PFSK-1 (cell line): ENCODE results near the gene LIPC.

Experiments used
- POLR2AphosphoS5 ChIP-seq: IDR thresholded peaks from 2 replicates; pipeline ENCODE4 v1.6.1; 2012; ENCODE audit warnings: low read depth, mild to moderate bottlenecking, control low read depth, low read length, moderate library complexity
- REST ChIP-seq, 2 experiments: IDR thresholded peaks; 2 replicates each; pipeline versions ENCODE4 v1.6.1 to v1.8.0; 2011 to 2012; ENCODE audit warnings: low read depth in 2 of 2, low read length in 2 of 2, control low read depth in 1 of 2, inconsistent platforms in 1 of 2, mild to moderate bottlenecking in 1 of 2, moderate library complexity in 1 of 2; ENCODE audit not compliant: insufficient read depth in 1 of 2
- SIN3A ChIP-seq: IDR thresholded peaks from 2 replicates; pipeline ENCODE4 v1.6.1; 2012; ENCODE audit warnings: mild to moderate bottlenecking, low read length, moderate library complexity, borderline replicate concordance; ENCODE audit not compliant: insufficient read depth
- TAF1 ChIP-seq: IDR thresholded peaks from 2 replicates; pipeline ENCODE4 v1.6.1; 2012; ENCODE audit warnings: low read length, control low read depth, borderline replicate concordance; ENCODE audit not compliant: insufficient read depth

DNA sequence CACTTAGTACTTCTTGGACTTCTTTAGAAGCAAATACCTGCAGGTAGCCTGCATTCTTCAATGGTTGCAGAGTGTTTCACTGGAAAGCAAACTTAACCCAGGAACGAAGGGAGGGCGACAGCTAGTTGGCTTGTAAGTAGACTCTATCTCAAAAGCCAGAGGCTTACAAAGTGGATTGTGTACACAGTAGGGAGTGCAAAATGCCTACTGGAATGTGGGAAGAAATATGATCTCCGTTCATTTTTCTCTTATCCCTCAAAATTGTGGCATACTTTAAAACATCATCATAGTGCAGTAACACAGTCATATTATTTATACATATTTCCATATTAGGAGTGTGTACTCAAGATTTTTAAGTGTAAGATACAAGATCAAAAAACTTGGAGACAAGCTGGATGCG lies 155.7 kb downstream of the LIPC start:
- TF ChIP-seq REST (IDR thresholded peaks at IDR 0.05; ENCODE audit: insufficient read depth in 1 of 2, low read depth in 2 of 2, low read length in 2 of 2) (no peak), POLR2AphosphoS5 (no peak), TAF1 (no peak), SIN3A (no peak)
